ENCODE results near the gene ATXN1. TPM values are rescaled to one million over a fixed set of nuclear protein-coding genes. Genes with fewer than 3 reads are reported as not detected.

Gene ATXN1
- total RNA-seq, 1 experiment from 2014 or later = 6.3 TPM

DNA sequence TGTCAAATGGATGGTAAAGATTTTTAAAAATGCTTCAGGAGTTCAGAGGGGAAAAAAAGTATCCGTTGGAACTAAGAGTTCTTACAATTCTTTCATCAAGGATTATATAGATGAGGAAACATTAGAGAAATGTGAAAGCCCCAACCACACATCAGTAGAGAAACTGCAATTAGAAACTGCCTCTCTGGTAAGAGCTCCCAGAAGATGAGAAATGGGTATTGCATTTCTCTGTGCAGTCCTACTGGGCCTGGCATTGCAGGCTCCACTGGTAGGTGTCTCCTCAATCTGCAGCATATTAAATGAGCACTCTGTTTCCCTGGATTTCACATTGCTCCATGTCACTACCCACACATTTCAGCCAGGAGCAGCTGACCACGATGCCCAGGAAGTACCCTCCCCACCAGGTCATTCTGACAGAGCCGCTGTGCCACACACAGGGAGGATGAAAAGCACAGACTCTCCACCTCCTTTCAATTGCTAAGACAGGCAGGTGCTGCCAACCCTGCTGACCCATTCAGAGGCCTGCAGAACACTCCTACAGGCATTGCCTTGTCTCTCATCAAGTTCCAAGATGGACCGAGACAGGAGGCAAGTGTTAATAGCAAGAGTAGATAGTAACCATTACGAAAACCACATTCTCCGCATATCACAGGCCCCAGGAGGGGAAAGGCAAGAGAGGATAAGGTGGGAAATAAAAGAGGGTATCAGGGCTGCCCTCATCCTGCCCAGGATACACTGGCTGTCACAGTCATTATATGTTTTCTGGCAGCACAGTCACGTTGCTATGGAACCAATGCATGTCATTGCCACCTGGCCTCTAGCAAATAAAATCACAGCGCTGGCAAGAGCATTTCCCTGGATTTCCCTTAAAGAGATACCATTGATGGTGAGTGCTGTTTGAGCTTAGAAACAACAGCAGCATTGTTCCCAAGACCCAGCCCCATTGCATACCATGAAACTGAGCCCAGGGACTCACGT is 241.7 kb downstream of the ATXN1 start:
- no peaks in the 10 kb centered on the region for H3K9me3 ChIP-seq (replicated peaks)
- H3K4me3 ChIP-seq = no peak overlapping the region
- H3K36me3 ChIP-seq = no peaks in the 10 kb centered on the region
- DNase-seq = peak; percentile 60 to 82
- H3K27ac ChIP-seq = peak overlapping the region; percentile 61
- no peaks in the 10 kb centered on the region for H3K27me3 ChIP-seq
- peaks cover 18% of the 10 kb centered on the region for H3K4me1 ChIP-seq

DNA sequence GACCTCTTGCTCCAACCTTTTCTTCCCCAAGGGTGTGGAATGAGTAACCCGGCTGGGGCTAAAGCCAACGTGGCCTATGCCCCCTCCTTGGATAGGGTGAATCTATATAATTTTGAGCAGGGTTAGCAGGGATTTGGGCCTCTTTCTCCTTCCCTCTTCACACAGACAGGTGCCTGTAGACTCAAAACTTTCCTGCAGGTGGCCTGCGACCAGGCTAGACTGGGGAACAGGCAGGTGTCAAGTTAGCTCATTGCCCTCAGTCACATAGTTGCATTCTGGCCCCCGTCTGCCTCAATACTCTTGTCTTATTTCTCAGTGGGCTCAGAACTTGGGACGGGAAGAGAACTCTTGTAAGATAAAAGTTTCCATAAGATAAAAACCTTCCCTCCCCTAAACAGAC is 243.0 kb downstream of the ATXN1 start:
- no peaks in the 10 kb centered on the region for H3K9me3 ChIP-seq (replicated peaks)
- H3K27ac ChIP-seq = no peak overlapping the region
- peaks cover 18% of the 10 kb centered on the region for H3K4me1 ChIP-seq
- H3K4me3 ChIP-seq = no peak overlapping the region
- DNase-seq = no peak
- H3K36me3 ChIP-seq = no peaks in the 10 kb centered on the region
- no peaks in the 10 kb centered on the region for H3K27me3 ChIP-seq

DNA sequence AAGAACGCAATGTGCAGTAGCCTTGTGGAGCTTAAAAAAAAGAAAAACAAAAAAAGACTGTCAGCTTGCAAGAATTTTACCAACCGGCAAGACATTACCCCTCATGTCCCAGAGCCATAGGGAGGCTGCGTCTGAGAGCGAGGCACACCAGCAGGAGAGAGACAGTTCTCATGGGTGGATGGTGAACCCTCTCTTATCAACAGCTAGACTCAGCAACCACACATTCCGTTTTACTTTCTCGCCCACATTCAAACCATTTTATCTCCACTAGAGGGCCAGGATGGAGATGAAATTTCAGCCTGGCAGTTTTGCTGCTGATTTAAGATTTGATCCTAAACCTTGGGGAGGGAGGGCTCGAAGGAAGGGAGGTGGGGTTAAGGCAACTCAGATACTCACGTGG is 247.0 kb downstream of the ATXN1 start:
- Histone ChIP-seq H3K27ac (no peak overlapping the region), H3K4me3 (no peak overlapping the region), H3K4me1 (peaks cover 3% of the 10 kb centered on the region), H3K27me3 (no peaks in the 10 kb centered on the region), H3K9me3 (replicated peaks) (no peaks in the 10 kb centered on the region), H3K36me3 (no peaks in the 10 kb centered on the region)
- peak in 1 of 2 experiments; percentile 32 for DNase-seq

DNA sequence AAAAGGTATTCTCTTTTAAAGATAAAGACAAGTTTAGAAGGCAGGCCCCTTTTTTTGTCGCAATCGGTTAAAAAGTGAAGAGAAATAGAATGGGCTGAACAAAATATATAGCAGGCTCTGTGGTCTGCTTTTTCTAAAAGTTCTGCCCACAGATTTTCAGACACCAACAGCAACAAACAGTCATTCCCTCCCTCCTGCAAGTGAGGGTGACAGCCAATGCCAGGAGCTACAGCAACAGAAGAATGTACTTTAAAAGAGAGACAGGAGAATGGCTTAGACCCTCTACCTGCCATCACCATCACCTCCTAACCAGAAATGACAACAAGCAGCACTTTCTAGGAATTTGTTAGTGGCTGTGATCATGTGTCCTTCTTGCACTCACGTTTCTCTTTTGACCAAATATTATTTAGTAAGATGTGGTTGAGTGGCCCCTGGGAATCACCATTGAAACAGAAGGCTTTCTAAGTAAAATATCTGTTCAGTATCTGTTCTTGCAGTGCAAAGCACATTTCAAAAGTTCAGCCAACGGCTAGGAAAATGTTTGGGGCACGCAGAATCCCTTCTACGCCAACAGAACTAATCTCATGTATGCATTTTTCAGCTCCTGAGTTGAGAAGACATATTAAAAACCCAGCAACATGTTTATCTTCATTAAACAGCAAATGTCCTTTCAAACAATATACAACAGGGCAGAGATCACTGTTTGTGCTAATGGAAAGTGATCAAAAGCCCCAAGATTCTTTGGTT is 248.5 kb downstream of the ATXN1 start:
- Histone ChIP-seq H3K36me3 (no peaks in the 10 kb centered on the region), H3K27me3 (no peaks in the 10 kb centered on the region), H3K27ac (no peak overlapping the region), H3K9me3 (replicated peaks) (no peaks in the 10 kb centered on the region), H3K4me1 (no peaks in the 10 kb centered on the region), H3K4me3 (no peak overlapping the region)
- no peak for DNase-seq

DNA sequence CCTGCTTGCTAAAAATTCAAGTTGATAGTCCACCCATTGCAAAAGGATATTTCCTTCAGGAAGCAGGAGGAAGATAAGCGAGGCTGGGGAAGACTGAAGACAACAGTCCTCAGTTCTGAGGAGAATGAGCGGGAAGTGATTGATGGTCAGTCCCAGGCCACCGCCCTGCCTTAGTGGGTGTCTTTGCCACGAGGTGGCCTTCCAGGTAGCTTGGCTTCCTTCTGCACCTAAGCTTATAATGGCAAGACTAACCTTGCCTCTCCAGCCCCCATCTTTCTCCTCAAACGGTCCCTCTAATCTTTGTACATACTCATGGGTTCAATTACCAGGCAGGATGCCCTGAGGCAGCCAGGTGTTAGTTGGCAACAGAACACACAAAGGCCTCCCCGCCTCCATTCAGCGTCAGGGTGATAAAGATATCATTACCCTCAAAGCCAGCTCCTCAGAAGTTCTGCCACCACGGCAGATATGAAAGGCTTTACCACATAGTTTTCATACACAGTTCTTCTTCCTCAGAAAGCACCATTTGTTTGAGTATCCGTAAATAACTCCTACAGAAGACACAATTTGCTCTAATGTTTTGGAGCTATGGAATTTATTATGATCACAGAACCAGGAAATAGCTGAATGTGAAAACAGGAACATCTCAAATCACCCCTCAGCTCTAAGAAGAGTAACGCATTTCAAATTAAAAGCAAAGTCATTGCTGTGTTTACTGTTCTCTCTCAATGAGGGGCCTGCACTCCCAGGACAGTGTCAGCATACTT is 249.4 kb downstream of the ATXN1 start:
- no peaks in the 10 kb centered on the region for H3K9me3 ChIP-seq (replicated peaks)
- H3K4me3 ChIP-seq = no peak overlapping the region
- H3K27me3 ChIP-seq = no peaks in the 10 kb centered on the region
- H3K27ac ChIP-seq = no peak overlapping the region
- no peaks in the 10 kb centered on the region for H3K36me3 ChIP-seq
- no peaks in the 10 kb centered on the region for H3K4me1 ChIP-seq
- no peak for DNase-seq

DNA sequence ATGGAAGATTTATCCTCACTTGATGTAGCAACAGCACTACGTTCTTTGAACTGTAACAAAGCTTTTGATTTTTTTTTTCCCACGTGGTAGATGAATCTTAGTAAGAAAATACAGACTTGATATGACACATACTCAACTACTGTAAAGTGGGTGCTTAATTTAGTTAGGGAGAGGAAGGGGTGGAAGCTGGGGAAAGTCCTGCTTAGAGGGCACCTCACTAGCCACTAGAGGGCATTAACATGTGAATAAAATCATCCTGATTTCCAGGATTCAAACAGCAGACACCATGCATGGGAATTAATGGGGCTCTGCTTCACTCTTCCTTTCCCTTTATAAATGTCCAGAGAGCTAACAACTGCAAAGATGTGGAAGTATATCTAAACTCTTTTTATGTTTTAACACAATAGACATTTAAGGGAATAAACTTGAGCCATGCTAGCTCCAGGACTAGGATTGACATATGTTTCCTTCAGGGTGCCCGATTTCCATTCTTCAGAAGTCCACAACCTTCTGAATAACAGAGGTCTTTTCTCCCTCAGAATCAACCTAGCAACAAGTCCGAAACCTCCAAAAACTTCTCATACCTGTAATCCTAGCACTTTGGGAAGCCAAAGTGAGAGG is 250.1 kb downstream of the ATXN1 start:
- DNase-seq = peak in 1 of 2 experiments; percentile 48
- H3K4me3 ChIP-seq = no peak overlapping the region
- no peaks in the 10 kb centered on the region for H3K9me3 ChIP-seq (replicated peaks)
- H3K36me3 ChIP-seq = no peaks in the 10 kb centered on the region
- no peak overlapping the region for H3K27ac ChIP-seq
- H3K4me1 ChIP-seq = no peaks in the 10 kb centered on the region
- H3K27me3 ChIP-seq = no peaks in the 10 kb centered on the region

DNA sequence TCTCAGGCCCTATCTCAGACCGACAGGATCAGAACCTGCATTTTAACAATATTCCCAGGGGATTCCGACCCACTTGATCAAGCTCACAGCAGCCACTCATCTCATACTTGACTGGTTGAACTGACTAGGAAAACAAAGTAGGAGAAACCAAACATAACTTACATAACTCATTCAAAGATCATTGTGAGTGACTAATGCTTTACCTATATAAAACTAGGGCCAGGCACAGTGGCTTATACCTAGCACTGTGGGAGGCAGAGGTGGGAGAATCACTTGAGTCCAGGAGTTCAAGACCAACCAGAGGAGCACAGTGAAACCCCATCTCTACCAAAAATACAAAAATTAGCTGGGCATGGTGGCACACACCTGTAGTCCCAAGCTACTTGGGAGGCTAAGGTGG is 251.0 kb downstream of the ATXN1 start:
- no peak for DNase-seq
- Histone ChIP-seq H3K27me3 (no peaks in the 10 kb centered on the region), H3K9me3 (replicated peaks) (no peaks in the 10 kb centered on the region), H3K27ac (no peak overlapping the region), H3K4me1 (no peaks in the 10 kb centered on the region), H3K4me3 (no peak overlapping the region), H3K36me3 (no peaks in the 10 kb centered on the region)

DNA sequence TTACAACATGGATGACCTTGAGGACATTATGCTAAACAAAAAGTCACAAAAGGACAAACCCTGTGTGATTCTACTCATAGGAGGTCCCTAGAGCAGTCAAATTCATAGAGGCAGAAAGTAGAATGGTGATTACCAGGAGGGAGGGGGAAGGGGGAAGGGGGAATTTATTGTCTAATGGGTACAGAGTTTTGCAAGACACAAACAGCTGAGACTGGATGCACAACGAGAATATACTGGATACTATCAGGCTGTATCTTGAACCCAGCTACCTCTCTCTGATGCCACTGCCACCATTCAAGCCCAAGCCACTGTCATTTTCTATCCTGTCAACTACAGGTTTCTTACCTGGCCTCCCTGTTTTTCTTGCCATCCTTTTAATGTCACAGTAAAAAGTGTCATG is 252.3 kb downstream of the ATXN1 start:
- Histone ChIP-seq H3K4me3 (no peak overlapping the region), H3K36me3 (no peaks in the 10 kb centered on the region), H3K27ac (no peak overlapping the region), H3K4me1 (no peaks in the 10 kb centered on the region), H3K27me3 (no peaks in the 10 kb centered on the region), H3K9me3 (replicated peaks) (no peaks in the 10 kb centered on the region)
- no peak for DNase-seq

DNA sequence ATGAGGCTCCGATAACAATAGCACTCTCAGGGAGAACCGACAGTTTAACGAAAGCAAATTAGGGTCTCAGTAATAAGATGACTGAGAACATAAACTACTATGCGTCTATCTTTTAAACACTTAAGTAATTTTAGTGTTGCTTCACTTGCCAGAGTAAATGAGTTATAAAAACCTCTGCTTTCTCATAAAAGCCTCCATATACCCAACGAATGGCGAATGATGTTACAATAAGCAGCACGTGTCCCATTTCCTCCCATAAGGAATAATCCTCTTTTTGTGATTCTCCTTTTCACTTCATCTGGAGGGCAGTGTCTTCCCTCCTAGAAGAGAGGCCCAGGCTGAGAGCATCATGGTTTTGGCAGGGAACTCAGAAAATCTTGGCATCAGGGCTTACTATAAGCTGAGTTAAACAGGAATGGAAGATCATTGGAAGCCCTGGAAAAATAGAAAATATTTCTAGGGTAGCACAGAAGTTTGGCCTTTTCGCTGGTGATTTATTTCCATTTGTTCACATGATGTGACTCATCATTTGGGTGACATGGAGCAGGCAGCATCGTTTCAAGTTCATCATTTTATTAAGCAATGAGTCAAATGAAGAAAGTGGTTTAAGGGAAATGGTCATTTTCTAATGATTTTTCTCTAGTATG is 255.4 kb downstream of the ATXN1 start:
- DNase-seq = no peak
- Histone ChIP-seq H3K27me3 (no peaks in the 10 kb centered on the region), H3K9me3 (replicated peaks) (no peaks in the 10 kb centered on the region), H3K4me3 (no peak overlapping the region), H3K27ac (no peak overlapping the region), H3K4me1 (no peaks in the 10 kb centered on the region), H3K36me3 (no peaks in the 10 kb centered on the region)

DNA sequence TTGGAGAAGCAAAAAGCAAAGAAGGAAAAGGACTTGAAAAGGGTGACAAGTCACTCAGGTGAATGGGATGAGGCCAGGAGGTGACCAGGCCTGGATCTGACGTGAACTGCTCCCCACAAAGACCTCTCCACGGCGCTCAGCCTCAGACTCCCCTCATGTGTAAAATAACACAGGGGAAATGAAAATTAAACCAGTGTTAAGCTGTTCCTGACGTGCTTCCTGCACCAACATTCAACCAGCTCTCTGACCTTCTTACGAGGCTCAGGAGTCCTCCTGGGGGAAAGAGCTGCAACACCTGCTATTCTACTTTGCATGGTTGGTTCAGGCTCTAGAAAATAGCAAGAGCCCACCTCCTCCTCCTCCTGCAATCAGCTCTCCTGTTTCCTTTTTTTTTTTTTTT is 256.7 kb downstream of the ATXN1 start:
- no peaks in the 10 kb centered on the region for H3K36me3 ChIP-seq
- no peaks in the 10 kb centered on the region for H3K4me1 ChIP-seq
- no peak overlapping the region for H3K4me3 ChIP-seq
- no peaks in the 10 kb centered on the region for H3K27me3 ChIP-seq
- H3K27ac ChIP-seq = no peak overlapping the region
- no peaks in the 10 kb centered on the region for H3K9me3 ChIP-seq (replicated peaks)
- DNase-seq = no peak

DNA sequence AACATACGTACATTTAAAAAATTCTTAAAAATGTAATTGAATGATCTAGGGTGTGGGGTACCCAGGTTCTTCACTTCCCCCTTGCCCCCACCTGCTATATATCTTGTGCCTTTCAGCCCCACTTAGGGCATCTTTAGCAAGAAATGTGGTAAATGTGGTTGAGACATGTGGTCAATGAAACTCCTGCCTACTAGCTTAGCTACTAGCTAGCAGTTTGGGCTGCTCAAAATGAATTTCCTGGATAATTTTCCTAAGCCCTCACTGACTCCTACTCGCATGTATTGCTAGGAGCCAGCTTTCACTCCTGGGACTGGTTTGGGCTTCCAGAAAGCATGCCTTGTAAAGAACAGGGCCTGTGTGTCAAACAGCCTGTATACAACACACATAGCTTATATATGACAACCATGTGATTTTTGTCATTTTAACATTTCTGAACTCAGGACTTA is 257.3 kb downstream of the ATXN1 start:
- Histone ChIP-seq H3K4me1 (no peaks in the 10 kb centered on the region), H3K4me3 (no peak overlapping the region), H3K9me3 (replicated peaks) (no peaks in the 10 kb centered on the region), H3K27me3 (no peaks in the 10 kb centered on the region), H3K27ac (no peak overlapping the region), H3K36me3 (no peaks in the 10 kb centered on the region)
- DNase-seq = no peak

DNA sequence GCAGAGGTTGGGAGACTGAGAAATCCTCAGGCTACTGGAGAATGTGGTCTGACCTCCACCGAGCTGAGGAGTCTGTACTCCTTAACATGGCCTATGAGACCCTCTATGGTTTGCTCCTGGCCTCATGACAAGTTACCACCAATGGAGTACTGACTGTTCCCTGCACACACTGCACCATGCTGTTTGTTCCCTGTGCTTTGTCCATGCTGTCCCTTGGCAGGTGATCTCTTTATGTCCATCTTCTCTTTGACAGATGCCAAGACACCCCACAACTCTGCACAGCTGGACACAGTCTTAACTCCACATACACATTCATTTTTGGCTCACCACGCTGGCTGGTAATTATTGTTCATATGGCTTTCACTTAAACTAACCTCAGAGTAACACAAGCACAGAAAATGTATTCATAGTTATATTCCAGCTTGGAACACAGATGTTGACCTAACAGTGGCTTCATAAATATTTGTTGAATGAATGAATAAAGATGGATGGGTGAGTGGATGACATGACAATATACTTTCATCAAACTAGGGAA is 258.0 kb downstream of the ATXN1 start:
- H3K4me3 ChIP-seq = no peak overlapping the region
- H3K27me3 ChIP-seq = no peaks in the 10 kb centered on the region
- no peaks in the 10 kb centered on the region for H3K36me3 ChIP-seq
- H3K27ac ChIP-seq = no peak overlapping the region
- H3K9me3 ChIP-seq (replicated peaks) = no peaks in the 10 kb centered on the region
- H3K4me1 ChIP-seq = no peaks in the 10 kb centered on the region
- DNase-seq = no peak

DNA sequence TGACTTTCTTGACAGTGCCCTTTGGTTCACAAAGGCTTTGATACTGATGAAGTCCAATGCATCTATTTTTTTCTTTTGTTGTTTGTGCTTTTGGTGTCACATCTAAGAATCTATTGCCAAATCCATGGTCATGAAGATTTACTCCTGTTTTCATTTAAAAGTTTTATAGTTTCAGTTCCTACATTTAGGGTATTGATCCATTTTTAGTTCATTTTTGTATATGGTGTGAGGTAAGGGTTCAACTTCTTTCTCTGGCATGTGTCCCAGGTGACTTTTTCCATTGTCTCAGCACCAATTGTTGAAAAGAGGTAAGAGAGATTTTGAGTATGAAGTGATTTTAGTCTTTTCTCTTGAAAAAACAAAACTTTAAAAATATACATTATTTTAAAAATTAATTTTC is 262.3 kb downstream of the ATXN1 start:
- no peaks in the 10 kb centered on the region for H3K27me3 ChIP-seq
- no peaks in the 10 kb centered on the region for H3K9me3 ChIP-seq (replicated peaks)
- no peak for DNase-seq
- no peaks in the 10 kb centered on the region for H3K36me3 ChIP-seq
- H3K4me1 ChIP-seq = no peaks in the 10 kb centered on the region
- H3K4me3 ChIP-seq = no peak overlapping the region
- no peak overlapping the region for H3K27ac ChIP-seq

DNA sequence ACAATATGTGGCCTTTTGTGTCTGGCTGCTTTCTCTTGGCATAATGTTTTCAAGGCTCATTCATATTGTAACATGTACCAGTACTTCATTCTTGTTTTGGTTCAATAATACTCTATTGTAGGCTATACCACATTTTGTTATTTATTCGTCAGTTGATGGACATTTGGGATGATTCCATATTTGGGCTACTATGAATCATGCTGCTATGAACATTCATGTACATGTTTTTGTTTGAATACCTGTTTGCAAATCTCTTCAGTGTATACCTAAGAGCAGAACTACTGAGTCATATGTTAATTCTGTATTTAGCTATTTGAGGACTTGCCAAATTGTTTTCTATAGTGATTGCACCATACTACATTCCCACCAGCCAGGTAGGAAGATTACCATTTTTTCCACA is 263.0 kb downstream of the ATXN1 start:
- Histone ChIP-seq H3K36me3 (no peaks in the 10 kb centered on the region), H3K27me3 (no peaks in the 10 kb centered on the region), H3K27ac (no peak overlapping the region), H3K9me3 (replicated peaks) (no peaks in the 10 kb centered on the region), H3K4me3 (no peak overlapping the region), H3K4me1 (no peaks in the 10 kb centered on the region)
- DNase-seq = no peak

Data from SJCRH30 (cell line).